HG03097 (cell line): ENCODE data around the gene SPATA3.
"Not testable (repeated sequence)": the region's sequence is repeated elsewhere in the genome, so short reads cannot be mapped to it uniquely, and the experiment has no call there.

Experiments
- ATAC-seq: cut with Tn5 transposase; IDR thresholded peaks from one replicate; pipeline ENCODE4 v1.9.1; 2021; ENCODE audit not compliant: unreplicated experiment, low FRiP score

The SPATA3 gene

DNA sequence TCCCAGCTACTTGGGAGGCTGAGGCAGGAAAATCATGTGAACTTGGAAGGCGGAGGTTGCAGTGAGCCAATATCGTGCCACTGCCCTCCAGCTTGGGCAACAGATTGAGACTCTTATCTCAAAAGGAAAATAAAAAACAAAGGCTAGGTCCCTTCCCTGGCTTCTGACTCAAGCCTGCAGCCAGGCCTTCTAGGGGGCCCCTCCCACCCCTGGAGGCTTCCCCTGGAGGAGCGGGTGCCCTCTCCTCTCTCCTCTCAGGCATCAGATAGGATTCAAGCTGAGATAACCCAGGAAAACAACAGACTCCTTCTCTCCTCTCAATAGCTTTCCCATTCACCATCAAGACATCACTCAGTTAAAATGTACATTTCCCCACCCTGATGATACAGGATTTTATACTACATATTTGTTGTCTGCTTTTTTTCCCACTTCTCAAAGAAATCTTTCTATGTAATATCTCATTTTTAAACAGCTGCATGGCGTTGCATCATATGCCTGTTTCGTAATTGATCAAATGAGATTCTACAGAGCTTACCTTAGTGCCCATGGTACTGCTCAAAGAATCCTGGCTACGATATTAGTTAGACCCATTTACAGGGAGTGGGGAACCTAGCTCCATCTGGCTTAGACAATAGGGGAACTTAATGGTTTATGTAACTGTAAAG is 20.8 kb downstream of the SPATA3 start:
- ATAC-seq = no peak

GRCh38 chr2:231017231-231017598 is 21.3 kb downstream of the SPATA3 start:
- ATAC-seq = no peak

DNA sequence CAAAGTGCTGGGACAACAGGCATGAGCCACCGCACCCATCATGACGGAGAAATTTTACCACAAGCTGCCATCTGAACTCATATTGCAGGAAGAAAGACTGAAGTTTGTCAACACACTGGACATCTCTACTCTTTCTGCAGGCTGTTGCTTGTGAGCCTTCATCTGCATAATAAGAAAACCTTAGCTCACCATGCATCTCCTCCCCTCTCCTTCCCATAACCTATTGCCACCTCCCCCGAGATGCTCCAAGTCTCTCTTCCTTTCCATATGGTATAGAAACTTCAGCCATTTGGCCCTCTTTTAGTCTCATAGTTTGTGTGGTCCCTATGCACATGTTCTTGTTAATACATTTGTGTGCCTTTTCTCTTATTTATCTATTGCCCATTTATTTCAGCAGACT is 22.3 kb downstream of the SPATA3 start:
- ATAC-seq = no peak

- ATAC-seq = not testable (repeated sequence)
These were observed 29.1 kb downstream of the SPATA3 start for GRCh38 chr2:231025059-231025458.

- ATAC-seq = no peak
These were observed 33.0 kb downstream of the SPATA3 start for GRCh38 chr2:231028889-231029288.

GRCh38 chr2:231029563-231029962 is 33.6 kb downstream of the SPATA3 start:
- ATAC-seq = no peak

DNA sequence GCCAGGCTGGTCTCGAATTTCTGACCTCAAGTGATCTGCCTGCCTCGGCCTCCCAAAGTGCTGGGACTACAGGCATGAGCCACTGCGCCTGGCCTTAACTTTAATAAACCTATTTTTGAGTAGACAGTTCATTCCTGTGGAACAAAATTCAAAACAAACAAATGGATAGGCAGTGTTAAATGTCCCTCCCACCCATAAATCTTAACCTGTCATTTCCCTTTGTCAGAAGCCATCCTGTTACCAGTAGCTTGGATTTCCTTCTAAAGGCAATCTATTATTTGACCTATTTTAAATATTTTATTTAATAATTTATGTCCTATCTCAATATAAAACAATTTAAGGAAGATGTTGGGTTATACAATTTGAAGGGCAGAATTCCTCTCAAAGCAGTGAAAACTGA is 34.8 kb downstream of the SPATA3 start:
- ATAC-seq = no peak

GRCh38 chr2:231032575-231033140 is 36.7 kb downstream of the SPATA3 start:
- ATAC-seq = no peak

DNA sequence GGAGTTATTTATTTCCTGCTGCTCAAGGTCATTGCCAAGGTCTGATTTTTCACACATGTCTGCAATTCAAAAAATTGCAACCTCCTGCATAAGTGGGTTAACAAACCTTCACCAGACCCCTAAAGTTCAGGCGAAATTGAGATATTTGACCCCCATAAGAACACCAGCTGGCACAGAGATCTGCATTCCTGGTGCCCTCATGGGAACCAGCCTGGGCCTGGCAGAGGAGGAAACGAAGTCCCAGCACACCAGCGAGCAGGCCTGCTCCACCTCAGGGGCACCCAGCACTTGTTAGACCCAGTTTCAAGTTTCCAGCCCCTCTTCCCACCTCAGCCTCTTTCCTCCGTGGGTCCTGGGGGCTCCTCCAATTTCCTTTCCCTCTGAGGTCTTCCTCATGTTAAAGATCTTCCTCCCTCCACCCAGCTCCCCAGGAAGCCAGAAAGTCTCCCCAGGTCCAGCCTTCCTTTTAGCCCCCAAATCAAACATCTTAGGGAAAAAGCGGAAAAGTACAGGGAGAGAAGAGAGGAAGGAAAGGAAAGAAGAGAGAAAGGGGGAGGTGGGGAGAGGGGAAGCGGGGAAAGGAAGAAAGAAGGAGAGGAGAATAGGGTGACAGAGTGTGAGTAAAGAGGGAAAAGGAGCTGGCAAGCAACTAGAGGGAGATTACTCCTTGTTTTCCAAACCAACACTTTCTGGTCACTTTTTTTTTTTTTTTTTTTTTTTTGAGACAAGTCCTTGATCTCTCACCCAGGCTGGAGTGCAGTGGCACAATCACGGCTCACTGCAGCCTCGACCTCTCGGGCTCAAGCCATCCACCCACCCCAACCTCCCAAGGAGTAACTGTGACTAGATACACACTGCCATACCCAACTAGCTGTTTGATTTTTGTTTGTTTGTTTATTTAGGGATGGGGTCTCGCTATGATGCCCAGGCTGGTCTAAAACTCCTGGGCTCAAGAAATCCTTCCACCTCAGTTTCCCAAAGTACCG is 37.5 kb downstream of the SPATA3 start:
- ATAC-seq = no peak

- no peak for ATAC-seq
These were observed 38.5 kb downstream of the SPATA3 start for GRCh38 chr2:231034291-231034882.

GRCh38 chr2:231036131-231036530 is 40.2 kb downstream of the SPATA3 start:
- no peak for ATAC-seq

- no peak for ATAC-seq
These were observed 40.7 kb downstream of the SPATA3 start for GRCh38 chr2:231036578-231037106.

DNA sequence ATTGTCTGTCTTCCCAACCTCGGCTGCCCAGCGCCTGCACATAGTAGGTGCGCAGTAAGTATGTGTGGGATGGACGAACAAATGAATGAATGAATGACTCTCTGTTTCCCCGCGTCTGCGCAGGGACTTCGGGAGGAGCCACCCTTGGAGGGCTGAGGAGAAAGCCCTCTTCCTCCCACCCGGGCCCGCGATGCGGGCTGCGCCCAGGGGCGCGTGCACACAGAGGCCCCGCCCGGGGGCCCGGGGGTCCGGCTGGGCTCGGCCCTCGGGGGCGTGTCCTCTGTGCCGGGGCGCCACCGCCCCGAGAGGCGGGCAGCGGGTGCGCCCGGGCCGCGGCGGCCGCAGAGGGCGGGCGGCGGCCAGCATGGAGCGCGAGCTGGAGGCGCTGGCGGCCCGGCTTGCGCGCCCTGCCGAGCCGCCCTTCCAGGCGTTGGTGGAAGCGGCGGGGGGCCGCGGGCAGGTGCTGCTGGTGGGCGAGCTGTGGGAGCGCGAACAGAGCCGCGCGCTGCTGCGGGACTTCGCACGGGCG is 41.3 kb downstream of the SPATA3 start, which contains the start of gene C2orf72:
Gene C2orf72 (plus strand): TSS at position 322 of the 529 bp plus-strand sequence. CDS start 43 bp downstream, at position 365.
- ATAC-seq = no peak

- ATAC-seq = no peak
These were observed 42.0 kb downstream of the SPATA3 start for GRCh38 chr2:231037731-231038482.

DNA sequence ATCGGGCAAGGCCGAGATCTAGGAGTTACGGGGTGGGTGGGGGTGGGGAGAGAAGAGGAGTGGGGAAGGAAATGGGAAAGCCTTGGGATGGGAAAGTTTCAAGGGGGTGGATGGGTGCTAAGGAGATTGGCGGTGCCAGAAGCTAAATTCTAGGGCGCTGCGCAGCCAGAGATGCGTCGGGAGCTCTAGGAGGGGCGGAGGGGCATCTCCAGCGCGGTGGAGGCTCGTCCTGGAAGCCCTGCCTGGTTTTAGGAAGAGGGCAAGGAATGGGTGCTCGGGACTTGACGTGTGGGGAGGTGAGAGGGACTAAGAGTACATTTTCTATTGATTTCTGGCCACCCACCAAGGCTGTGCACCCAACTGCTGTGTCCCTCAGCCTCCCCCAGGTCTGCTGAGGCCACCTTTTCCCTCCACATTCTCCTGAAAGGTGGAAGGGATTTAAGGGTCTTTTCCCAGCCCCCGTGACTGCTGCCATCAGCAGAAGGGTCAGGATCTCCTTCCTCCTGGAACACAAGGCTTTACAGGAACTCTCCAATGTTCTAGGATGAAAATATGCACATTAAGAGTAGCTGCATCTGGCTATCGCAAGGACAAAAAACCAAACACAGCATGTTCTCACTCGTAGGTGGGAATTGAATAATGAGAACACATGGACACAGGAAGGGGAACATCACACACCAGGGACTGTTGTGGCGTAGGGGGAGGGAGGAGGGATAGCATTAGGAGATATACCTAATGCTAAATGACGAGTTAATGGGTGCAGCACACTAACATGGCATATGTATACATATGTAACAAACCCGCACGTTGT is 42.8 kb downstream of the SPATA3 start:
- no peak for ATAC-seq

GRCh38 chr2:231039294-231039664 is 43.4 kb downstream of the SPATA3 start:
- ATAC-seq = no peak

GRCh38 chr2:231039821-231040364 is 44.0 kb downstream of the SPATA3 start:
- ATAC-seq = no peak

GRCh38 chr2:231041061-231041689 is 45.3 kb downstream of the SPATA3 start:
- ATAC-seq = no peak
